A549 (cell line): ENCODE results near the gene SSR1.

Source experiments
- CTCF ChIP-seq: fragments of >200 bp; sonication (Bioruptor Twin); formaldehyde crosslinking; IDR thresholded peaks from 3 replicates; pipeline ENCODE4 v1.5.1; 2016
- EP300 ChIP-seq, 2 experiments: fragments of >200 bp; sonication (Bioruptor Twin); formaldehyde crosslinking; IDR thresholded peaks; 2 replicates in 1 of 2; 3 replicates in 1 of 2; pipeline ENCODE4 v1.6.1; 2016 to 2017
- POLR2A ChIP-seq: IDR thresholded peaks from 2 replicates; pipeline ENCODE4 v1.6.1; 2012; ENCODE audit warnings: mild to moderate bottlenecking, low read length
- TF ChIP-seq, protein P1 (sequence below): fragments of 200-600 bp; sonication (generic); IDR thresholded peaks from 2 replicates; pipeline ENCODE4 v1.6.1; 2016; ENCODE audit warnings: antibody characterized with exemption, mild to moderate bottlenecking, moderate library complexity

- TF ChIP-seq CTCF (no peak), POLR2A (no peak), EP300 (IDR thresholded peaks at IDR 0.05) (no peak)
- TF ChIP-seq, protein P1, sequence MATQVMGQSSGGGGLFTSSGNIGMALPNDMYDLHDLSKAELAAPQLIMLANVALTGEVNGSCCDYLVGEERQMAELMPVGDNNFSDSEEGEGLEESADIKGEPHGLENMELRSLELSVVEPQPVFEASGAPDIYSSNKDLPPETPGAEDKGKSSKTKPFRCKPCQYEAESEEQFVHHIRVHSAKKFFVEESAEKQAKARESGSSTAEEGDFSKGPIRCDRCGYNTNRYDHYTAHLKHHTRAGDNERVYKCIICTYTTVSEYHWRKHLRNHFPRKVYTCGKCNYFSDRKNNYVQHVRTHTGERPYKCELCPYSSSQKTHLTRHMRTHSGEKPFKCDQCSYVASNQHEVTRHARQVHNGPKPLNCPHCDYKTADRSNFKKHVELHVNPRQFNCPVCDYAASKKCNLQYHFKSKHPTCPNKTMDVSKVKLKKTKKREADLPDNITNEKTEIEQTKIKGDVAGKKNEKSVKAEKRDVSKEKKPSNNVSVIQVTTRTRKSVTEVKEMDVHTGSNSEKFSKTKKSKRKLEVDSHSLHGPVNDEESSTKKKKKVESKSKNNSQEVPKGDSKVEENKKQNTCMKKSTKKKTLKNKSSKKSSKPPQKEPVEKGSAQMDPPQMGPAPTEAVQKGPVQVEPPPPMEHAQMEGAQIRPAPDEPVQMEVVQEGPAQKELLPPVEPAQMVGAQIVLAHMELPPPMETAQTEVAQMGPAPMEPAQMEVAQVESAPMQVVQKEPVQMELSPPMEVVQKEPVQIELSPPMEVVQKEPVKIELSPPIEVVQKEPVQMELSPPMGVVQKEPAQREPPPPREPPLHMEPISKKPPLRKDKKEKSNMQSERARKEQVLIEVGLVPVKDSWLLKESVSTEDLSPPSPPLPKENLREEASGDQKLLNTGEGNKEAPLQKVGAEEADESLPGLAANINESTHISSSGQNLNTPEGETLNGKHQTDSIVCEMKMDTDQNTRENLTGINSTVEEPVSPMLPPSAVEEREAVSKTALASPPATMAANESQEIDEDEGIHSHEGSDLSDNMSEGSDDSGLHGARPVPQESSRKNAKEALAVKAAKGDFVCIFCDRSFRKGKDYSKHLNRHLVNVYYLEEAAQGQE = no peak
Observed at GRCh38 chr6:7229376-7230326, 83.3 kb downstream of the SSR1 start.
